NCI-H2107 treated with DMSO at 0.1 percent for 48 hours (cell line): ENCODE results near the gene PHLPP2.
A peak's percentile ranks its signal among the peaks of the same experiment; 100 is the strongest.

ENCODE experiments used
- DNase-seq: peaks from one replicate; lab custom pipeline; 2025; ENCODE audit not compliant: unreplicated experiment; lab: John Stamatoyannopoulos, UW

The PHLPP2 gene

GRCh38 chr16:71671165-71671564 is 53.3 kb downstream of the PHLPP2 start:
- DNase-seq: no peak

- no peak for DNase-seq
Measured at GRCh38 chr16:71670537-71670936, 54.0 kb downstream of the PHLPP2 start.

- DNase-seq: no peak
Measured at GRCh38 chr16:71669926-71670536, 54.5 kb downstream of the PHLPP2 start.

- no peak for DNase-seq
Measured at GRCh38 chr16:71666928-71667707, 57.4 kb downstream of the PHLPP2 start.

- no peak for DNase-seq
Measured at GRCh38 chr16:71666264-71666663, 58.2 kb downstream of the PHLPP2 start.

- no peak for DNase-seq
Measured at GRCh38 chr16:71659471-71659870, 65.0 kb downstream of the PHLPP2 start.

GRCh38 chr16:71658771-71659170 is 65.7 kb downstream of the PHLPP2 start:
- peak; percentile 60 for DNase-seq

GRCh38 chr16:71649704-71650103 is 74.8 kb downstream of the PHLPP2 start:
- no peak for DNase-seq

- DNase-seq: no peak
Measured at GRCh38 chr16:71648921-71649320, 75.6 kb downstream of the PHLPP2 start.

- DNase-seq: peak; percentile 78
Measured at GRCh38 chr16:71648162-71648561, 76.3 kb downstream of the PHLPP2 start.

- no peak for DNase-seq
Measured at GRCh38 chr16:71647391-71647790, 77.1 kb downstream of the PHLPP2 start.

- peak; percentile 75 for DNase-seq
Measured at GRCh38 chr16:71645450-71645849, 79.1 kb downstream of the PHLPP2 start.

GRCh38 chr16:71637398-71637797 is 87.1 kb downstream of the PHLPP2 start:
- DNase-seq: no peak

- no peak for DNase-seq
Measured at GRCh38 chr16:71635632-71636031, 88.9 kb downstream of the PHLPP2 start.

- DNase-seq: no peak
Measured at GRCh38 chr16:71631776-71632175, 92.7 kb downstream of the PHLPP2 start.

GRCh38 chr16:71630808-71631207 is 93.7 kb downstream of the PHLPP2 start:
- no peak for DNase-seq

- peak; percentile 36 for DNase-seq
Measured at GRCh38 chr16:71629278-71630016, 95.1 kb downstream of the PHLPP2 start.

- peak; percentile 77 for DNase-seq
Measured at GRCh38 chr16:71628810-71629209, 95.7 kb downstream of the PHLPP2 start.

- DNase-seq: no peak
Measured at GRCh38 chr16:71627731-71628181, 96.7 kb downstream of the PHLPP2 start.

- no peak for DNase-seq
Measured at GRCh38 chr16:71626858-71627213, 97.7 kb downstream of the PHLPP2 start.

GRCh38 chr16:71626018-71626857 is 98.3 kb downstream of the PHLPP2 start, which contains the start of gene MARVELD3:
Gene MARVELD3, plus strand, starts transcription at chr16:71626184. Its CDS starts 46 bp downstream, at chr16:71626230.
- DNase-seq: peak; percentile 62
